NOMO-1 (cell line): Measurements from ENCODE around the gene CNNM3.
"Not testable (repeated sequence)": the region's sequence is repeated elsewhere in the genome, so short reads cannot be mapped to it uniquely, and the experiment has no call there.

Source experiments
- DNase-seq, 2 experiments: peaks; one replicate each; lab custom pipeline; 2025; ENCODE audit not compliant: unreplicated experiment in 2 of 2; lab: John Stamatoyannopoulos, UW

CNNM3 gene

DNA sequence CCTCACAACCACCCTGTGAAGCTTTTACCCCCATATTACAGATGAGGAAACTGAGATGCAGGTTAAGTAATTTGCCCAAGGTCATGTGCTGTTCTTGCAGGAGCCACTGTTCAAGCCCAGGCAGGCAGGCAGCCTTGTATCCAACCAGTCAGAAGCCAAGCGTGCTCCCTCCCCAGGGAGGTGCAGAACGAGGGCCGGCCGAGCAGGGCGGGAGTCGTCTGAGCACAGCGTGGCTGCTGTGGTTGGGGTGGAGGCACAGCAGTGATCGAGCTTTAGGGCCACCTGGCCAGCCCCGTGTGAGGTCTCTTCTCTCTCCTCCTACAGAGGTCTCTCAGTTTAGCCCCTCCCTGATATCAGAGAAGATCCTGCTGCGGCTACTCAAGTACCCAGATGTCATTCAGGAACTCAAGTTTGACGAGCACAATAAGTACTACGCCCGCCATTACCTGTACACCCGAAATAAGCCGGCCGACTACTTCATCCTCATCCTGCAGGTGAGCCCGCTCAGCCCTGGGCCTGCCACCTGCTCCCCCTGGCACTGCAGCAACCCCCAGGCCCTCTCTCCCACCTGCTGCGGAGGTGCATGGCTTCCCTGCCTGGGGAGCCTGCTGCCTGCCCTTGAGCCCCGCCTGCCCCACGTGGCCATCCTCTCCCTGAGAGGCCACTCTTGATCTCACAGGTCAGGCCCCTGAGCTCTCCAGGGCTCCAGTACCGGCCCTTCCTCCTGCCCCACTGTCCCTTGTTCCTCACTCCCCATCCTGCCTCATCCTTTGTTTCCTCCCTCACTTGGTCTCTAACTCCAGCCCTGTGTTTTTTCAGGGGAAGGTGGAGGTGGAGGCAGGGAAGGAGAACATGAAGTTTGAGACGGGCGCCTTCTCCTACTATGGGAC lies 17.1 kb upstream of the CNNM3 start:
- no peak for DNase-seq

DNA sequence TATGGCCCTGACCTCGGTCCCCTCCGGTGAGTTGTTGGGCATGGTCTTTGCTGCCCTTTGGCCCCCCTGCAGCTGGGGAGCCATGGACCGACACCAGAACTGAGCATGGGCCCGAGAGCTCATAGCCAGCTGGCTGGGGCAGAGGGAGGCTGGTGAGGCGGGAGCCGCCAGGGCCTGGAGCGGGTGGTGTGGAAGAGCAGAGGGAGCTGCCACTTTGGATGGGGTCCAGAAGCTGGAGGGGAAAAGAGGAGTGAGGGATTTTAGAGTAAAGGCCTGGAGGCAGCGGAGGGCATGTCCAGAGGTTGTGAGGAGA lies 16.5 kb upstream of the CNNM3 start:
- no peak for DNase-seq

DNA sequence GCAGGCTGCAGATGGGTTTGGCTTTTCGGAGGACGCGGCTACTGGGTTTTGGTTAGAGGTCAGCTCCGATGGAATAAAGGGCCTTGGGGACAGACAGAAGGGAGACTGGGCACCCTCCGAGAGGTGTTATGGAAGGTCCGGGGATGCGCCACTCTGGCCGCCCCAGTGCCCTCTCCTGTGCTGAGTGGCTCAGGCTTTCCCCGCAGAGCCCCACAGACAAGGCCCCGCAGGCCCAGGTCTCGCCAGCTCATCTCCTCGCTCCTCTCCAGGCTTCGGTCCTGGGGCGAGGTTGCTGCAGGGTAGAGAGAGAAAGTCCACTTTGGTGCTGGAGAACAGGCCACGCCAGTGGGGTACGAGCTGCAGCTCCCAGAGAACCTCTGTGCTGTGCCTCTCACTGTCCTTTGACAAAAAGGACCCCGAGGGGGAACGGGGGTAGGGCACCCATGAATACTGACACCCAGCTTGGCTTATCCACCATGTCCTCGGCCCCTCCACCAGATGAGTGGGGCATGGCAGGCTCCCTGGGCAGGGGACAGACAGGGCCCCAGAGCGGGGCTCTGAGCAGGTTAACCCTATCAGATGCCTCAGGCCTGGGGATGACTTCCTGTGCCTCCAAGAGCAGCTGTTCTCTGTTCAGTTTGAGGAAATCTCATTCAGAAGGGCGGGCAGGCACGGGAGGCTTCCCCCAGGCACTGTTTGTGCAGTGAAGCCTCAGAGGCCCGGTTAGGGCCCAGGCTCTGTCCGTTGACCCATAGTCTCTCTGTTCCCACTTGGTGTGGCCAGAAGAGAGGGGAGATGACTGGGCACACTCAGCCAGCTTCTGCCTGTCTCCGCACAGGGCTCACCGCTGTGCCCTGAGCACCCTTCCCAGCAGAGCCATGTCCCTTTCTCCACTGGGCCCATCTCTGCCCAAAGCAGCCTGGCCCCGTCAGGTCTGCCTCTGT lies 15.7 kb upstream of the CNNM3 start:
- no peak for DNase-seq

- DNase-seq: no peak
Measured at GRCh38 chr2:96801005-96801785, 14.9 kb upstream of the CNNM3 start.

- no peak for DNase-seq
Measured at GRCh38 chr2:96801786-96802595, 14.1 kb upstream of the CNNM3 start.

GRCh38 chr2:96802721-96803120 lies 13.3 kb upstream of the CNNM3 start:
- DNase-seq: no peak

GRCh38 chr2:96804986-96805385 lies 11.1 kb upstream of the CNNM3 start:
- DNase-seq: no peak

- DNase-seq: not testable (repeated sequence)
Measured at GRCh38 chr2:96805946-96806345, 10.1 kb upstream of the CNNM3 start.

DNA sequence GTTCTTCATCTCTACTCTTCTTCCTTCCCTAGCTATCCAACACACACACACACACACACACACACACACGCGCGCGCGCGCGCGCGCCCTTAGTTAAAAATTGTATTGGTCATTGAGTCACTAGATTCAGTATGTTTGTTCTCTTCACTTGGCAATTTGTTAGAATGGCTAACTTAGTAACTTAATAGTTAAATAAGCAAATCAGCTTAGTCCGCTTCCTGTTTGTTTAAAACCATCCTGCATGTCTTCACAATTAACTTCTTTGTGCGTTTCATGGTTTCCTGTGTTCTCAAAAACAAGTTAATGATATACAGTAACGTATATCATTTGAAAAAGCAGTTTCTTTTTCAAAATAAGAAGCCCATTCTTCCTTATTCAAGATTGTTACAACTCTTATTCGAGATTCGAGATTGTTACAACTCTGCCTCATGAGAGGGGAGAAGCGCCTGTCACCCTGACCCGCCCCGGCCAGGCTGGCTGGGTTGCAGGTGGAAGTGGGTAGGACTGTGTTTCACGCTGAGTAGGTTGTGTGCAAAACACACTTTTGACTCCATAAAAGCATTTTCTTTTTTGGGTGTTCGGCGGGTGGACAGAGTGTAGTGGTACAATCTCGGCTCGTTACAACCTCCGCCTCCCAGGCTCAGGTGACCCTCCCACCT lies 9.5 kb upstream of the CNNM3 start:
- no peak for DNase-seq

- no peak for DNase-seq
Measured at GRCh38 chr2:96807127-96807471, 9.0 kb upstream of the CNNM3 start.

- no peak for DNase-seq
Measured at GRCh38 chr2:96808176-96808837, 7.8 kb upstream of the CNNM3 start.

GRCh38 chr2:96809216-96809882 lies 6.7 kb upstream of the CNNM3 start:
- no peak for DNase-seq

GRCh38 chr2:96809951-96810782 lies 5.9 kb upstream of the CNNM3 start:
- no peak for DNase-seq

DNA sequence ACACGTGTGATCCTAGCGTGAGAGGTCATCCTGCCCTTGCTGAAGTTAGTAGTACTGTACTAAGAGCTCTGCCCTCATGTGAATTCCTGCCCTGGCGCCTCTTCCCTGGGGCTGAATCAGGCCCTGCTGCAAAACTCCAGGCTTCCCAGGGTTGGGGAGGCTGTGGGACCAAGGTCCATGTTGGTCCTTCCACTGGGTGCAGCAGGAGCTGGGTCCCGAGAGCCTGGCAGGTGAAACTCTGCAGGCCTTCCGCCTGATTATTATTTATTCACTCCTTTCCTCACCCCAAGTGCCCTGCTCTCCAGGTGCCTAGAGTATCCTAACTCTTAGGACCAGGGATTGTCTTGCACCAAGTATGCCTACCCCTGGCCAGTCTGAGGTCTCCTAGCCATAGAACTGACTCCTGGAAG lies 5.3 kb upstream of the CNNM3 start:
- no peak for DNase-seq

GRCh38 chr2:96811917-96812316 lies 4.2 kb upstream of the CNNM3 start:
- no peak for DNase-seq

DNA sequence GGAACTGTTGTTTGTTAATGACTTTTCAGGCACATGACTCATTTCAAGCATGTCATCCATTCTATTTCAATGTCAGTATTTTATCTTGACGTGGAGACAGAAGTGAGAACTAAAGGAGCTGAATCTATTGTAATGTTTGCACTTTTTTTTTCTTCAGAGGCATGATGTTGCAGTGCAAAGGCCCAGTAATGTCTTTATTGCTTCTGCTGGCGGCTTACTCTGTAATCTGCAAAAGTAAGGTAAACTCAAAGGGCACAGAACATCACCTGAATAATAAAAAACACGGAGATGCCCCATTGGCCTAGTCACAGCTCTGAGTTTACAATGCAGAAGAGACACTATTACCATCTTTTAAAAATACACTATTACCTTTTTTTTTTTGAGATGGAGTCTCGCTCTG lies 2.4 kb upstream of the CNNM3 start:
- no peak for DNase-seq

- peak; percentile 21 to 33 for DNase-seq
Measured at GRCh38 chr2:96815326-96816126, 542 bp upstream of the CNNM3 start.
